Activated CD8-positive, alpha-beta T cell treated with anti-CD3 and anti-CD28 coated beads for 36 hours (primary cell): ENCODE data around the gene NUP85. TPM values are rescaled to one million over a fixed set of nuclear protein-coding genes. Genes with fewer than 3 reads are reported as not detected.

ENCODE experiments used
- ATAC-seq: fragments of 200-7000 bp; cut with Tn5 transposase; one replicate; pipeline ENCODE4 v1.10.0; 2021; ENCODE audit warnings: mild to moderate bottlenecking, moderate library complexity
- CTCF ChIA-PET: fragments of 350-600 bp; sonication (Branson Sonifier 250); formaldehyde crosslinking; loops from one replicate; lab custom pipeline; 2021; ENCODE audit warnings: antibody characterized with exemption; lab: Charles Lee
- POLR2A ChIA-PET: fragments of 350-600 bp; sonication (Branson Sonifier 250); formaldehyde crosslinking; loops from one replicate; lab custom pipeline; 2021; ENCODE audit warnings: antibody characterized with exemption; lab: Charles Lee
- DNase-seq: peaks from one replicate; pipeline ENCODE4 v3.0.0-alpha.2; 2020
- H3K27ac Mint-ChIP-seq: one replicate; pipeline ENCODE4 v1.8.0; 2021; ENCODE audit warnings: mild to moderate bottlenecking, mixed read lengths
- H3K27me3 Mint-ChIP-seq: one replicate; pipeline ENCODE4 v1.8.0; 2021; ENCODE audit warnings: mixed read lengths
- H3K36me3 Mint-ChIP-seq: one replicate; pipeline ENCODE4 v1.8.0; 2021; ENCODE audit warnings: low read depth, mixed read lengths
- H3K4me1 Mint-ChIP-seq: one replicate; pipeline ENCODE4 v1.8.0; 2021; ENCODE audit warnings: low read depth, mixed read lengths
- H3K4me3 Mint-ChIP-seq: one replicate; pipeline ENCODE4 v1.8.0; 2021; ENCODE audit warnings: mild to moderate bottlenecking, moderate library complexity, mixed read lengths
- H3K9me3 Mint-ChIP-seq: one replicate; pipeline ENCODE4 v1.8.0; 2021; ENCODE audit warnings: mixed read lengths
- CTCF ChIP-seq: fragments of 200-600 bp; IDR thresholded peaks from one replicate; pipeline ENCODE4 v1.8.0; 2022; ENCODE audit warnings: antibody characterized with exemption, mild to moderate bottlenecking
- intact Hi-C: fragments of 100-400 bp; cut with micrococcal nuclease; formaldehyde crosslinking; loops from one replicate; pipeline ENCODE4 v1.10.0; 2022
- total RNA-seq, 2 experiments: library from RNA; stranded (reverse); gene quantifications; one replicate each; pipeline ENCODE4 v1.2.3, GENCODE V29; 2021

The NUP85 gene
- total RNA-seq, 2 experiments from 2014 or later, result 108 to 116 TPM

- DNase-seq (no peak), ATAC-seq (no peak)
- no peak for TF ChIP-seq CTCF
- CTCF ChIA-PET, result interaction anchor here (1.0 to 6.6 kb wide), 4 partner anchors 17 to 234 kb away, joined by 3 to 53 read pairs (median 5); partner anchors contain the start of genes MIF4GD and MRPS7
- Mint-ChIP-seq H3K4me1 (peaks cover 69% of the 10 kb centered on the region), H3K27ac (no peak overlapping the region), H3K27me3 (no peaks in the 10 kb centered on the region), H3K9me3 (no peaks in the 10 kb centered on the region), H3K36me3 (peaks cover 51% of the 10 kb centered on the region), H3K4me3 (no peak overlapping the region)
- intact Hi-C loops, result no loop called here
- POLR2A ChIA-PET, result interaction anchor here (0.7 to 1.6 kb wide), 4 partner anchors 15 to 29 kb away, joined by 3 to 9 read pairs (median 4); partner anchors contain the start of gene MIF4GD
Measured at GRCh38 chr17:75245011-75245410, 39.5 kb downstream of the NUP85 start.

- Mint-ChIP-seq H3K27me3 (no peaks in the 10 kb centered on the region), H3K4me3 (no peak overlapping the region), H3K4me1 (peaks cover 69% of the 10 kb centered on the region), H3K9me3 (no peaks in the 10 kb centered on the region), H3K36me3 (peaks cover 45% of the 10 kb centered on the region), H3K27ac (no peak overlapping the region)
- TF ChIP-seq CTCF, result no peak
- intact Hi-C loops, result no loop called here
- CTCF ChIA-PET, result interaction anchor here (0.6 to 6.6 kb wide), 3 partner anchors 7 to 327 kb away, joined by 3 to 75 read pairs (median 4); partner anchors contain the start of gene MIF4GD
- ATAC-seq, result no peak
- DNase-seq, result no peak
- POLR2A ChIA-PET, result interaction anchor here (0.6 to 1.4 kb wide), 3 partner anchors 14 to 518 kb away, joined by 3 to 5 read pairs (median 4); no protein-coding TSS in a partner anchor
Measured at GRCh38 chr17:75246404-75246803, 40.9 kb downstream of the NUP85 start.

- H3K4me3 Mint-ChIP-seq, result peak overlapping the region; percentile 64
- H3K4me1 Mint-ChIP-seq, result peaks cover 67% of the 10 kb centered on the region
- TF ChIP-seq CTCF, result no peak
- no peak for ATAC-seq
- H3K36me3 Mint-ChIP-seq, result peaks cover 23% of the 10 kb centered on the region
- no peaks in the 10 kb centered on the region for H3K27me3 Mint-ChIP-seq
- intact Hi-C loops, result no loop called here
- POLR2A ChIA-PET, result interaction anchor here (0.6 to 5.1 kb wide), 13 partner anchors 10 to 940 kb away, joined by 3 to 59 read pairs (median 4); partner anchors contain the start of genes GGA3, MIF4GD, MRPS7 and NUP85
- peak overlapping the region; percentile 93 for H3K27ac Mint-ChIP-seq
- DNase-seq, result no peak
- H3K9me3 Mint-ChIP-seq, result no peaks in the 10 kb centered on the region
- CTCF ChIA-PET, result interaction anchor here (0.6 to 6.6 kb wide), 12 partner anchors 10 to 163 kb away, joined by 3 to 75 read pairs (median 7); partner anchors contain the start of genes GGA3, MIF4GD, MRPS7 and SLC25A19
Measured at GRCh38 chr17:75249564-75249963, 44.1 kb downstream of the NUP85 start.

- ChIA-PET POLR2A (interaction anchor here (0.6 to 5.1 kb wide), 14 partner anchors 10 to 940 kb away, joined by 3 to 59 read pairs (median 4); partner anchors contain the start of genes GGA3, MIF4GD, MRPS7 and NUP85), CTCF (interaction anchor here (0.6 to 6.6 kb wide), 13 partner anchors 11 to 162 kb away, joined by 3 to 75 read pairs (median 7); partner anchors contain the start of genes GGA3, MIF4GD, MRPS7 and NUP85)
- H3K27ac Mint-ChIP-seq, result peak overlapping the region; percentile 93
- ATAC-seq, result peak; percentile 97
- no peak for TF ChIP-seq CTCF
- peak overlapping the region; percentile 64 for H3K4me3 Mint-ChIP-seq
- H3K9me3 Mint-ChIP-seq, result no peaks in the 10 kb centered on the region
- peaks cover 21% of the 10 kb centered on the region for H3K36me3 Mint-ChIP-seq
- peak; percentile 92 for DNase-seq
- H3K27me3 Mint-ChIP-seq, result no peaks in the 10 kb centered on the region
- intact Hi-C loops, result no loop called here
- peaks cover 67% of the 10 kb centered on the region for H3K4me1 Mint-ChIP-seq
Measured at GRCh38 chr17:75250009-75250471, 44.6 kb downstream of the NUP85 start.
